RPMI7951 (cell line): ENCODE measurements around the gene HNF1B. TPM values are rescaled to one million over a fixed set of nuclear protein-coding genes. Genes with fewer than 3 reads are reported as not detected.

Experiments used
- DNase-seq: peaks from one replicate; pipeline ENCODE4 v3.0.0-alpha.2; 2012; ENCODE audit warnings: low read depth
- total RNA-seq: library from RNA; depleted of rRNA; stranded (reverse); fragments of >200 nt; shearing (Covaris generic); gene quantifications from 2 replicates; pipeline ENCODE4 v1.2.3, GENCODE V29; 2014

Gene HNF1B
- total RNA-seq, 1 experiment from 2014 or later: 0.12 TPM

- no peak for DNase-seq
Observed at GRCh38 chr17:37761961-37762360, 17.1 kb upstream of the HNF1B start.

- DNase-seq: no peak
Observed at GRCh38 chr17:37761059-37761458, 16.2 kb upstream of the HNF1B start.

GRCh38 chr17:37759014-37759637, 14.3 kb upstream of the HNF1B start:
- DNase-seq: no peak

DNA sequence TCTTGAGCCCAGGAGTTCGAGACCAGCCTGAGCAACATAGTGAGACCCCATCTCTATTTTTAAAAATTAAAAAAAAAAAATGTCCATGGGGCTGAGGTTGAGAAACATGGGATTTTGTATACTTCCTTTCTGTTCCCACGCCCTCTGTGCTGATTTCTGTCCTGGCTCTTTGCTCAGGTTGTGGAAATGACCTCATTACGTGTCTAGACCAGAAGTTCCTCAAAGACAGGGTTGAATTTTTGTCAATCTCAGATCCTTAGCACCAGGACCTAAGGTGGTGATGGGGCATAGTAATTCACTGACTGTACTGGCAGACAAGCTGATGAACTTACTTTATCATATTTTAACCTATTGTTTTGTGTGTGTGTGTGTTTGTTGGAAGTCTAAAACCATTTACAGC, 11.2 kb upstream of the HNF1B start:
- DNase-seq: no peak

- no peak for DNase-seq
Observed at GRCh38 chr17:37755455-37755854, 10.6 kb upstream of the HNF1B start.

DNA sequence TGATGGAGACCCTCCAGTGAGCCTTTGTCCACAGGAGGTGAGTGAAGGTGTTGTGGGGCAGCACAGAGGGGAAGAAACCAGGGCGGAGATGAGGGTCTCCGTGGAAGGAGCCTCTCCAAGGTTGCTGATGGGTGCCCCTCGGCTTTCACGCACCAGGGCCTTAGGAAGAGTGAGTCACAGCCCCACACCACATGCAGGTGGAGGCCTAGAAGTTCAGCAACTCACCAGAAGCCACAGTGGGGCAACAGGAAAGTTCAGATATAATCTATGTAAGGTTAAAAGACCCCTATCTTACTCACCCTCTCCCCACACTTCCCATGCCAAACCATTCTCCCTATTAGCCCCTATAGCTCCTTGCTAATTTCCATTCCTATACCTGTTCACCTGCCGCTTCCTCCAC, 9.5 kb upstream of the HNF1B start:
- DNase-seq: no peak

DNA sequence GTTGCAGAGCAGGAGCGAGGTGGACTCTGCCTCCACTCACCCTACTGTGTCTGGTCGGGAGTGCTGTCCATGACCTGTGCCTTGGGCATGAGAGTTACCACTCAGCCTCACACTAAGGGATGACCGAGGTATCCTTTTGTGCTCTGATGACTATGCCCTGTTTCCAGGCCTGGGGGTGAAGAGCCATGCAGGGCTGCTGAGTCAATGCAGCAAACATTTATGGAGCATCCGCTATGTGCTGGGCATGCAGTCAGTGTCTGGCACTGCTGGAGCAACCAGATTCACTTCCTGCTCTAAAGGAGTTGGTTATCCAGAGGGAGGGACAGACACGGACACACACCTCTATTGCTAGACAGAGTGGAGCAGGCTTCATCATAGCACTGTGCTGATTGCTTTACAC, 7.6 kb upstream of the HNF1B start:
- peak; percentile 82 for DNase-seq

DNA sequence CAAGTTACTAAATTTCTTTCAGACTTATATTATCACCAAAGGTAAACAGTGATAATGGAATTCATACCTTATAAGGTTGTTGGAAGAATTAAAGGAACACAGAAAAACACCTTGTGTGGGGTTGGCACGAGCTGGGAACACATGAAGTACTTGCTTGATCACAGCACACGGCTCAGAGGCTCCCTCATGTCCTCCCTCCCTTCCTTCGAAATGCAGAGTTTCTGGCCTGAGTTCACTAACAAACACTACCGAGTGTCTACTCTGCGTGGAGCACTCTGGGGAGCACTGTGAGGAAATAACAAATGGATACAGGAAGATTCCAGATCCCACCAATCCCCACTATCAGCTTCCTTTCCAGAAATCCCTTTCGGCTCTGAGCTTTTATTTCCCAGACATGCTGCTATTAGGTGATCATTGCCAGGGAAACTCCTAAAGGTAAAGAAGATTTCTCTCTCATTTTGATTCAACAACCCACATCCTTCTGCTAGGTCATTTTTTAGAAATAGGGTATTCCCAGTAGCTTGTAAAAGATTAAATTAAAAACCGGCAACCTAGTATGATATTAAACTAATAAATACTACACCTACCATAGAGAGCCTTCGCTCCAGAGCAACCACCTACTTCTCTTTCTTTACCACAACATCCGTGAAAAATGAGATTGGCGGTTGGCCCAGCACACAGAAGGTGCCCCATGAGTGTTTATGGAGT, 6.1 kb upstream of the HNF1B start:
- no peak for DNase-seq

- no peak for DNase-seq
Observed at GRCh38 chr17:37750292-37750691, 5.4 kb upstream of the HNF1B start.

DNA sequence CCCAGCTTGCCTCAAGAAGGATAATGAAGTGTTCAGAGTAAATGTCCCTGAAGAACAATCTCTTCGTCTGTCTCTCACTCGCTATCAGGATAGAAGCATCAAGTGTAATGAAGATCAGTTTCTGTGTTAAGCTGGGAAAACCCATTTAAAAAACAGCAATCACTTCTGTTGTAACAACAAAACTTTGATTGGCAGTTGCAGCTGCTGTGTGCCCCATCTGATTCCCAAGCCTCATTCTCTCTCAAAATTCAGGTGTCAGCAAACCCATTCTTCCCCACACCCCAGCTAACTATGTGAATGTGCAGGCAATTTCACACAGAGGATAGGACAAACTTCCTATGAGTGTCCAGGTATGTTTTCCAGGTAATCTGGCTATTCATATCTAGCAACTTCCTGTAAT, 2.4 kb upstream of the HNF1B start:
- no peak for DNase-seq

GRCh38 chr17:37746617-37747016, 1.8 kb upstream of the HNF1B start:
- no peak for DNase-seq

- no peak for DNase-seq
Observed at GRCh38 chr17:37745801-37746426, 1.1 kb upstream of the HNF1B start.

- no peak for DNase-seq
Observed at GRCh38 chr17:37744633-37744927, 279 bp downstream of the HNF1B start.

GRCh38 chr17:37743875-37744632, 805 bp downstream of the HNF1B start:
- no peak for DNase-seq

DNA sequence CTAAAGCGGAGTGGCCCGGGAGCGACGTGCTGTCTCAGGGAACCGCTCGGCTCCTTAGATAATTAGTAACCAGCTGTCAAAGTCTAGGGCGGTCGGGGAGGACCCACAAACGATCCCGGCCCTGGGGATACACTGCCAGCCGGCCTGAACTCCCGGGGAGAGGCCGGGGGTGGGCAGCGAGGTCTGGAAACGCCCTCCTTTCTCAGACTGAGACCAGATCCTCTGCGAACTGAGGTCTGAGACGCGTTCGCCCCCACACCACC, 1.3 kb downstream of the HNF1B start:
- DNase-seq: no peak

- no peak for DNase-seq
Observed at GRCh38 chr17:37742762-37743611, 1.9 kb downstream of the HNF1B start.

GRCh38 chr17:37742116-37742761, 2.6 kb downstream of the HNF1B start:
- DNase-seq: peak; percentile 11

GRCh38 chr17:37741341-37742115, 3.3 kb downstream of the HNF1B start:
- no peak for DNase-seq

- no peak for DNase-seq
Observed at GRCh38 chr17:37740915-37741314, 3.9 kb downstream of the HNF1B start.

DNA sequence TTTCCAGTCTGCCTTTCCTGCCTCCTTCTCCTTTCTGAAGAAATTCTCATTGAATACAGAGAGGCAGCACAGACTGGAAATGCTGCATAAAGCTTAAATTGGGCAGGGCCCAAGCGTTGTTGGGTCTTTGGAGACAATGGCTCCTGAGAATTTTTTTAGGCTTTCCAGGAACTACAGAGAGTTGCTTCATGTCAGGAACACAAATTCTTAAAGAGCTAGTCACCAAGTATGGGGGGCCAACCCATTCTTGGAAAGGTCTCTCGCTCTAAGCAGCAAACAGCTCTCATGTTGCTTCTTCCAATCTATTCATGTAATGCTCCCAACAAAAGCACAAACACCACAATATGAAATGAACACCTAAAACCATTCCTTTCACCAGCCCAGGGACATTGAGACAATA, 6.9 kb downstream of the HNF1B start:
- DNase-seq: no peak

GRCh38 chr17:37737081-37737480, 7.8 kb downstream of the HNF1B start:
- DNase-seq: no peak
